ENCODE data around the gene FAM171A2.
"Not testable (repeated sequence)": the region's sequence is repeated elsewhere in the genome, so short reads cannot be mapped to it uniquely, and the experiment has no call there.

Gene FAM171A2

GRCh38 chr17:44363613-44364159, at the start of gene FAM171A2:
TSS of gene FAM171A2 (minus strand) at chr17:44363853. CDS start at chr17:44363714, 139 bp downstream.
- peak; percentile 39 to 46 for DNase-seq (ENCODE audit: low read depth in 2 of 2)

- no peak for DNase-seq (ENCODE audit: low read depth in 2 of 2)
Observed at GRCh38 chr17:44409309-44410028, 45.8 kb upstream of the FAM171A2 start.

DNA sequence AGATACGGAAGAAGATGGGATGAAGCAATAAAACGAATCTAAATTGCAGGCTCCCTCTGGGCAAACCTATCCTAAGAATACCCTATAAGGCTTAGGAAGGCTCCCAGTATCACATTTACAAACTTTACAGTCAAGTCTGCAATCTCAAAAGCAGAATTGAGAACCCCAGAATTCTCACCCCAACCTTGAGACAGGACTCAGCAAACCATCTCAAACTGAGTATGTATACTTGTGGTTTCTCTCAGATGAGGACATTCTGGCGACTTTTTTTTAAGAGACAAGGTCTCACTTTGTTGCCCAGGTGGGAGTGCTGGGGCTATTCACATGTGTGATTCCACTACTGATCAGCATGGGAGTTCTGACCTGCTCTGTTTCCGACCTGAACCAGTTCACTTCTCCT, 45.1 kb upstream of the FAM171A2 start:
- no peak for DNase-seq (ENCODE audit: low read depth in 2 of 2)

- DNase-seq (ENCODE audit: low read depth in 2 of 2) = no peak
Observed at GRCh38 chr17:44402564-44403172, 39.0 kb upstream of the FAM171A2 start.

- no peak for DNase-seq (ENCODE audit: low read depth in 2 of 2)
Observed at GRCh38 chr17:44400226-44400847, 36.7 kb upstream of the FAM171A2 start.

DNA sequence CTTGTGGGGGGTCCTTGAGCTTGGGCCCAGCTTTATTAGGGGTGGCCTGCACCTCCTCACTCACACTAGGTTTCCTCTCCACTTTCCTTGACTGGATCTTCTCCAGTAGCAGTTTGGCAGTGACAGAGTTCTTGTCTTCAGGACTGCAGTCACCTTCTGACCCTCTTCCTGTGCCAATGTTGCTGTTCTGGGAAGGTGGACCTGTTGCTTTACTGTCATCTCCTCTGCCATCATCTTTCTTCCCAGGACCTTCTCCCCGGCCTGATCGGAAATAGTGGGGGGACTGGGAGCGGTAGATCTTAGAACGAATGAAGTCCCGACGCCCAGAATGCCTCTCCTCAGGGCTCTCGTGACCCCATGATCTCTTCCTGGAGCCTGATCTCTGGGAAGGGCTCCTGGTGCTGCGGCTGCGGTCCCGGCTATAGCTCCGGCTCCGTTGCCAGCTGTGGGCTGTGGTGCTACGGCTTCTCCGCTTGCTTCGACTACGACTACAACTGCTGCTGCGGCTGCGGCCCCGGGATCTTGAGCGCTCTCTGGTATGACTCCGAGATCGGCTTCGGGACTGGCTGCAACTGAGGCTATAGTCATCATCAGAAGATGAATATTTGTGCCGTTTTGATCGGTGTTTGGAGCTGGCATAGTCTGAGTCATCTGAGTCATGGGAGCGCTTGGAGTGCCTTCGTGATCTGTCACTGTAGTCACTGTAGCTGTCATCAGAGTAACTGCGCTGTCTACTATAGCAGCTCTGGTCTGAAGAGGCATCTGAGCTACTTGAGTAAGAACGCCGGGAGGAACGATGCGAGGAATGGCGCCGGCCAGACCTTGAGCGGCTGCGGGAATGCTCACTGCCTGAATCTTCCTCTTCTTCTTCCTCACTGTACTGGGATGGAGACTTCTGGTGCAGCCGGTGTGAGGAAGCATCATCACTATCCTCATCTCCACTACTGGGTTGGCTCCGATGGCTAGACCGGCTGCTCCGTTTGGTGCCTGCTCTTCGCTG, 35.3 kb upstream of the FAM171A2 start:
- DNase-seq (ENCODE audit: low read depth in 2 of 2) = no peak

GRCh38 chr17:44397479-44398440, 34.1 kb upstream of the FAM171A2 start:
- no peak for DNase-seq (ENCODE audit: low read depth in 2 of 2)

- DNase-seq (ENCODE audit: low read depth in 2 of 2) = no peak
Observed at GRCh38 chr17:44396946-44397345, 33.3 kb upstream of the FAM171A2 start.

DNA sequence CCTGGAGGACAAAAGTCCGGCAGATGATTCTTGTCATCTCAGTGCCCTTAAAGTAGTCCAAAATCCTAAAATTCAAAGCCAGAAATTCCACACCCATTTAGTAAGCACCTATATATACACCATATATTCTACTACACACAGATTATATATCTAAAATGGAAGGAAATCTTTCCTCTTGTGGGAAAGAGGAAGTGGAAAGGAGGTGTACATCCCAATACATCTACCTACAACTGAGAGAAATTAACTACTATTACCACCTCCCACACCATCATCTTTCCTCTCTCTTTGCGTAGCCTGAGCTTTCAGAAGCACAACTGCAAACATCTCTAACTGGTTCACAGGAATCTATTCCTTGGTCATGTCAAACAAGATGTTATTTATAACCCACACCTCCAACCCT, 31.2 kb upstream of the FAM171A2 start:
- DNase-seq (ENCODE audit: low read depth in 2 of 2) = no peak

DNA sequence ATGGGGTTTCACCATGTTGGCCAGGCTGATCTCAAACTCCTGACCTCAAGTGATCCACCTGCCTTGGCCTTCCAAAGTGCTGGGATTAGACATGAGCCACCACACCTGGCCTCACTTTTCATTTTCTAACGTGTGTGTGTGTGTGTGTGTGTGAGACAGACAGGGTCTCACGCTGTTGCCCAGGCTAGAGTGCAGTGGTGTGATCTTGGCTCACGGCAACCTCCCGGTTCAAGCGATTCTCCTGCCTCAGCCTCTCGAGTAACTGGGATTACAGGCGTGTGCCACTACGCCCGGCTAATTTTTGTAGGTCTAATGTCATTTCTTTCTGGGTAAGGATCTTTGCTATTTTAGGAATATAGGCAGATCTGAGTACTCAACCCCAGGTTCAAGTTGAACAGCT, 30.5 kb upstream of the FAM171A2 start:
- DNase-seq (ENCODE audit: low read depth in 2 of 2) = not testable (repeated sequence)

DNA sequence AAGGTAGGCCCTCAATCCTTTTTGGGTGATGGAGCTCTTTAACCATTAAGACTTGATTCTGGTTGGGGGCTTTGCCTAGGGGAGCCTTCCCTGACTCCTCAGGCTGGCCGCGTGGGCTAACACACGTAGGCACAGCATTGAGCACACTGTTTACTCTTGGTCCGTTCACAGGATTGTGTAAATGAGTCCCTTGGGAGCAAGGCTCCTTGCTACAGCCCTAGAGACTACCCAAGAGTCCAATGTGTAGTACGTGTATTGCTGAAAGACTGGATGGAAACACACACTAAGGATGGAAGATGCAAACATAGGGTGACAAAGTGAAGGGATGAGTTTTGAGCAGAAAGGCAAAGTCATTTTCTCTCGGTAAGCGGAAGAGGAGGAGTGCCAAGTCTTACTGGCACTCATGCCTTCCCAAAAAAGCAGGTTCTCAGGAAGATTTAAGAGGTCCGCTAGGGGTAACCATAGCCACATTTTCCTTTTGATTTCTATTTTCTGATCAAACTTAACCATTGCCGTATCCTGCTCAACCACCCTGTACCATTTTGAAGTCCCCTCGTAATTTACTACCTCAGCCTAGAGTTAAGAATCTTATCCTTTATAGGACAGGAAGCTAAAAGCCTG, 26.7 kb upstream of the FAM171A2 start:
- DNase-seq (ENCODE audit: low read depth in 2 of 2) = no peak

DNA sequence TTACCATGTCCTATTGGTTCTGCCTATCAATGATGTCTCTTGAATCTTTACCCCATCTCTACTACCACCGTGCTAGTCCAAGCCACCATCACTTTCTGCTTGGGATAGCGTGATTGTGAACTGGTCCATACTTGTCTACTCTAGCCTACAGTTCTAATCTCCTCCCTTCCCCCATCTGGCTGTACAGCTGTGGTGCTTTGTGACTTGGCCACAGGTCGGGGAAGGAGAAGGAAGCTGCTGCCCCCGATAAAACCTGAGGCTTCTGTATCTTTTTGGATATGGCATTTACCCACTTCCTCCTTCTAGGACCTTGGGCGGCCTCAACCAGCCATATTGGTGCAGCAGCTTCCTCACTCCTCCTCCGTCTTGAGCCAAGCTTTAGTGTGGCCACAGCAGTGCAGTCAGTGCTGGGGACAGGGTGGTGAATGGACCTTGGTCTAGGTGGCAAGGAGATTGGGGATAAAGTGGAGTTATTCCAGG, 26.1 kb upstream of the FAM171A2 start:
- no peak for DNase-seq (ENCODE audit: low read depth in 2 of 2)

DNA sequence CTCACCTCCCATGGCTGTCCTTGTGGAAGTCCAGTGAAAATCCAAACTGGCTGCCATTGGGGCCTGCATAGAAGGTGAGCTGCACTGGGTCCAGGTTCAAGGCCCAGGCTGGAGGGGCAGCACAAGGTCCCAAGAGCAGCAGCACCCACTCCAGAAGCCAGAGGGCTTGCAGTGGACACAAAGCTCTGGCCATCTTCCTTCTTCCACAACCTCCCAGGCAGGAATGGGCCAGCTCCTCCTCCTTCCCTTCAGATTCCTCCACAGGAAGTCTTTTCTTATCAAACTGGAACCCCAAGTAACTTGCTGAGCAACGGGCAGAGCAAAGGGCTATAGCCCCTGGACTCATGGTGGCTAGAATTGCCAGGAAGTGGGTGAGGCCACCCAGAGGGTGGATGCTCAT, 25.6 kb upstream of the FAM171A2 start, which contains the start of gene ITGA2B:
Gene ITGA2B (minus strand): TSS at position 369 of the 400 bp plus-strand sequence. CDS start 176 bp downstream, at position 193.
- DNase-seq (ENCODE audit: low read depth in 2 of 2) = no peak

DNA sequence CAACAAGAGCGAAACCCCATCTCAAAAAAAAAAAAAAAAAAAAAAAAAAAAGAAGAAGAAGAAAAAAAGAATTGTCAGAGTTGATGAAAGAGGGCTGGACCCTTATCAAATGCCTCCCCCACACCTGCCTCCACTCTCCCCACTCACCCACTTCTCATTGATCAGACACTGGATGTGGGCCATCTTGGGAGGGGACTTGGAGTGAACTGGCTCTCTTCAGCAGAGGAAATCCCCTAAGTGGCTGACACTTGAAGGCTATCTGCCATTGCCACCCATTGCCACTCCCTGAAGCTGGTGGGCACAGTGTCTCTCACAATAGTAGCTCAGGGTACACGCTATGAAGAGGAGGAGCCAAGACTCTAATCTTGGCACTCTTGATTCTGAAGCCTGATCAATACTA, 24.2 kb upstream of the FAM171A2 start:
- no peak for DNase-seq (ENCODE audit: low read depth in 2 of 2)

GRCh38 chr17:44386182-44386525, 22.5 kb upstream of the FAM171A2 start:
- DNase-seq (ENCODE audit: low read depth in 2 of 2) = no peak

DNA sequence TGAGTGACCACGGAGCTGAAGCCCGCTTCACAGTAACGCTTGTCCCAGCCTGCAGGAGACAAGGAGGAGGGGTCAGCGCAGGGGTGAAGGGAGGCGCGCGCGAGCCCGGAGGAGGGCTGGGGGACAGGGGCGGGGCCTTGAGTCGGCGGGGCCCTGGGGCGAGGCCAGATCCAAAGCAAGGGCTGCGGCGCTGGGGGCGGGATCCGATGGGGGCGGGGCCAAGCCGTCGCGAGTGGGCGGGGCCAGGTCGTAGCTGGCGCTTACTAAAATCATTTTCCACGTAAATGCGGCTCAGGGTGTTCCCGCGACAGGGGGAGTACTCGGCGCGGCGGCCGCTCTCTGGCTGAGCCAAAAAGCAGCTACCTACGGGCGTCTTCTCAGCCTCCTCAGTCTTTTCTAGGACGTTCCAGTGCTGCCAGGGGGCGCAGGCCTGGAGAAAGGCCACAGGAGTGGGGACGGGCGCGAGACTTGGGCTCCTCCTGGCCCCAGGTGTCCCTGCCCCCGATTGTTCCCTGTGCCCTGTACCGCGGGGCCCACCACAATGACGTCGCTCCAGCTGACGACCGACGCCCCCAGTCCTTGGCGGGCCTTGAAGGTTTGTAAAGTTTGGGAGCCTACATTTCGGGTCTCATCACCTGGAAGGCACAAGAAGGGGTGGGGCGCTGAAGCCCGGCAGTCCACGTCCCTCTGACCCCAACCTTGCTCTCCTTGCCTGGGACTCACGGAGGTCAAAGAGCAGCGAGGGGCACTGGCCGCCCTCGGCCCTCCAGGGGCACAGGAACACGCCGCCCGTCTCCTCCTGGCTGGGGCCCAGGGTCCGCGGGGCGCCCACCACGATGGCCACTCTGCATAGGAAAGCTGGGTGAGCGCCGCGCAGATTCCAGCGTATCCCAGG, 21.9 kb upstream of the FAM171A2 start:
- DNase-seq (ENCODE audit: low read depth in 2 of 2) = peak; percentile 72 to 88

GRCh38 chr17:44384823-44385286, 21.2 kb upstream of the FAM171A2 start:
- DNase-seq (ENCODE audit: low read depth in 2 of 2) = no peak

DNA sequence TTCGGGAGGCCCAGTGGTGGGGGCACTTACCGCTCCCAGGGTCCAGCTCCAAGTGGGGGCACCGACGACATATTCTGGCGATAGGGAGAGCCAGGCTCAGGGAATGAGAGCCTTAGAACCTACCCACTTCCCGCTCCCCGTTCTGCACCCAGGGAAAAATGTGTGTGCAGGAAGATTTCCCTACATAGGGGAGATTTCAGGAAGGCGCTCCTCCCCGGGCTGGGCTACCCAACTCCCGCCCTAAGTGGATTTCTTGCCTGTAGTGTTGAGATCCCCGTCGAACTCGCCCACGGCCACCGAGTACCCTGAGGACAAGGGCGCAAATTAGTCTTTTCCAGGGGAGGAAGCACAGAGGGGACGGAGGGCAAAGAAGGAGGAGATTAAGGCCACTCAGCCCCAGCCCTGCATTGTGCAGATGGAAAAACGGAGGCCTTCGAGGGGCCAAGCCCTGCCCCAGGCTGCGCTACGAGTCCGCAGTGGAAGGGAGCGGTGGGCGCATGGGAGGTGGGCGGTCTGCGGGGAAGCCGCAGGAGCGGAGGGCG, 20.7 kb upstream of the FAM171A2 start:
- no peak for DNase-seq (ENCODE audit: low read depth in 2 of 2)
